GM18517 (cell line): ENCODE results near the gene GGT1.
"Not testable (repeated sequence)": the region's sequence is repeated elsewhere in the genome, so short reads cannot be mapped to it uniquely, and the experiment has no call there.

ENCODE experiments used
- ATAC-seq: cut with Tn5 transposase; IDR thresholded peaks from one replicate; pipeline ENCODE4 v1.9.1; 2021; ENCODE audit warnings: mild to moderate bottlenecking, moderate library complexity; ENCODE audit not compliant: unreplicated experiment

GGT1 gene

DNA sequence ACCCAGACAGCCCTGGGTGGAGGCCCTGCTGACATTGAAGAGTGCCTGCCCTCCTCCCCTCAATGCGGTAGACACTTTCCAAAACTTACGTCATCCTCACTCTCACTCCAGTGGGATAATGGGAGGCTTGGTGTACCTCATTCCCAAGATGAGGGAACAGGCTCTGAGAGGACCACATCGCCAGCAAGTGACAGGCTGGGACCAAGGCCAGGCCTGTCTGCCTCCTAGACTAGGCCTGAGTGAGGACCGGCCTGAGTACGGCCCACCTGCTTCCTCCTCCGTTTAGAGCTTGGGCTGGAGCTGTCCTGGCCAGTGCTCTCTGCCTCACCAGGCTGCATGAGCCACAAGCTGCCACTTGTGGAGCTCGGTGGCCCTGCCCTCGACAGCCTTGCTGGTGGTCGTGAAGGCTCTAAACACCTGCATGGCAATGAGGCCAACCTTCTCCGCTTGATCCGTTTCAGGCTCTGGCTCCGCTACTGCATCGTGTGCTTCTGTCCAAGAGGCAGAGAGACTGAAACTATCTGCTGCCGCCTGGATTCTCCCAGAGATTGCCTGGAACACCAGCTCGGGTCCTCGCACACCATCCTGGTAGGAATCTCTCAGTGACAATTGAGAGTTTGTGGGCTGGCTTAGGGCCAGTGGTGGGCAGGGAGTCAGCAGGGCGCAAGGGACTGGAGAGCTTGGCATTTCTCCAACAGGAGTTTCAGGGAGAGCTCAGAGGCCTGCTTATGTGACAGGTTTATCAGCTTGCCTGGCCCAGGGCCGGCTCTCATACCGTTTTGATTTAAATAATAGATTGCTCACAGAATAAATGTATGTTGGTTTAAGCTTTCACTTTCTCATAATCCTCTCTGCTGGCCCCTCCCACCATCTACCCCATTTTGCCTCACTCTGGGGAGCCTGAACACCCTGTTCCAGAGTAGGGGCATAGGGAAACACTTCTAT lies 19.5 kb upstream of the GGT1 start:
- ATAC-seq: no peak

DNA sequence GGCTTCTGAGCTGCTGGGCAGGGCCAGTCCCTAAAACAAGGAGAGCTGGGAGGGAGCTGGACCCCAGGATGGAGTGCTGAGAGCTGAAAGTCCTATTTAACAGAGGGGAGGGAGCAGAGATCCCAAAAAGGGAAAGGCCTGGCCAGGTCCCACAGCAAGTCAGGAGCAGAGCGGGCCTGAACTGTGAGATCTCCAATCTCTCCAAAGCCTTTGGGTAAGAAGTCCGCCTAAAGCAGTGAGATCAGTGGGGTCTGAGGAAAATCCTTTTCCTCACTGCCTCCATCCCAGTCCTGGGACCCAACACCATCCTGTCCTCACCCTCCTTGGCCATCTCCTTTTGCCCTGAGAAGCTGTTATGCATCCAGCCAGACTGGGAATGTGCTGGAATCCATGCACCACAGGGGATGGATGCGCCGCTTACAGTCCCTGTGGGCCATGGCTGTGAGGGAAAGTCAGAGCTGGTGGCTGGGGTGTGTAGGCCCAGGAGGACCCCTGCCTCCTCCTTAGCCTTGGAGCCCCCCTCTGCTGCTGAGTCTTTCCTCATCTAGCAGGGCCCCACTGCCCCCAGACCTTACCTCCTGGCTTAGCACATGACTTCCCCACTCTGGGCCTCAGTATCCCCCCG lies 18.7 kb upstream of the GGT1 start:
- no peak for ATAC-seq

DNA sequence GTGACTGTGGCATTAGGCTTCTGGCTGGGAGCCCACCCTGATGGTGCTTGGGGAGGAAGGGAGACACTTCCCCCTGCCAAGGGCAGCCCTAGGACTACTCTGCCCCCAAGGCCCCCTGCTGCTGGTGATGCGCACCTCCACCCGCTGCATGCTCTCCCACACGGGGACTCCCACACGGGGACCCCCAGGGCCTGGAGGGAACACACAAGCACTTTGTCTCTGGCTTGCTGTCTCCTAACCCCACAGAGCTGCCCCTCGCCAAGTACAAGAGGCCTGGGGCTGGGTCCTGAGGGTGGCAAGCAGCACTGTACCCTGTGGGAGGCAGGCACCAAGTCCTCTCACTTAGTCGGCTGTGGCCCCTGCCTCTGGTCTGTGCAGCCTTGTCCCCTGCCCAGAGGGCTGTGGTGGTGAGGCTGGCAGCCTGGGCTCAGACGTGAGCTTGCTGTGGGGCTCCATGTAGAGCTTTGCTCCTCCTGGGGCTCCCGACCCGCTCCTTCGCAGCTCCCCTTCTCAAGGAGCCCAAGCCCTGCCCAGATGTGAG lies 18.1 kb upstream of the GGT1 start:
- ATAC-seq: no peak

DNA sequence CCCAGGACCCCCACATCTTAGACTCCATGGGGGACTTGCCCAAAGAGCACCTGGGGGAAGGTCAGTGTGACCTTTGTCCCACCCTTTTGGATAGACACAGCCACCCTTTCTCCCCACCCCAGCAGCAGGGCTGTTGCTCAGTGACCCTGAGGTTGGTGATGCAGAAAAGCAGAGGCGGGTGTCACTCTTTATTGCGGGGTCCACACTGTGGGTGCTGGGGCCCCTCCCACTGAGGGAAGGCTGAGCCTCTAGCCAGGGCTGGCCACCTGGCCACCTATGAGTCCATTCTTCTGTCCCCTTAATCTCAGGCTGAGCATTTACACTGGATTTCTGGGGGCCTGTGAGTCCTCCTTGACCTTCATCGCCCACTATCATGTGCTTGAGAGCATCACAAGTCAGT lies 17.5 kb upstream of the GGT1 start:
- ATAC-seq: no peak

DNA sequence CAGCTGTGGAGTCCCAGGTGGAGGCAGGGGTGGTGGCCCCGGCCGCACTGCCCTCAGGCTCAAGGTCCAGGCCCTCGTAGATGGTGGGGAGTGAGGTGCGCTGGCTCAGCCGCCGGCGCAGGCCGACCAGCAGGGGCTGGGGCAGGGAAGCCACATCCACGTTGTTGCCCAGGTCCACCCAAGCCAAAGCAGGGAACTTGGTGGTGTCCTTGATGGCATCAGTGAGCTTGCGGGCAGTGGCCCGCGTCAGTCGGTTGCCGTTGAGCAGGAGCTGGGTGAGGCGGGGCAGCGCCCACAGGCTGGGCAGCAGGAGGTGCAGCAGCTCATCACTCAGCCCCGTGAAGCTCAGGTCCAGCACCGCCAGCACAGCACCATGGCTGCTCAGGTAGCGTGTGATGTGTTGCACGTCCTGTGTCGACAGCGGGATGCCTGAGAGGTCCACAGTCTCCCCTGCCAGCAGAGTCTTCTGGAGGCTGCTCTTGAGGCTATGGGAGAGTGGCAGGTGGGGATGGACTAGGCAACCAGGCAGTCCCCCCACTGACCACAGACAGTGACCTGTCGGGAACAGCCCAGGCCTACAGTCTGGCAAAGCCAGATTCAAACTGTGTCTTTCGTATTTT lies 17.0 kb upstream of the GGT1 start:
- ATAC-seq: no peak

DNA sequence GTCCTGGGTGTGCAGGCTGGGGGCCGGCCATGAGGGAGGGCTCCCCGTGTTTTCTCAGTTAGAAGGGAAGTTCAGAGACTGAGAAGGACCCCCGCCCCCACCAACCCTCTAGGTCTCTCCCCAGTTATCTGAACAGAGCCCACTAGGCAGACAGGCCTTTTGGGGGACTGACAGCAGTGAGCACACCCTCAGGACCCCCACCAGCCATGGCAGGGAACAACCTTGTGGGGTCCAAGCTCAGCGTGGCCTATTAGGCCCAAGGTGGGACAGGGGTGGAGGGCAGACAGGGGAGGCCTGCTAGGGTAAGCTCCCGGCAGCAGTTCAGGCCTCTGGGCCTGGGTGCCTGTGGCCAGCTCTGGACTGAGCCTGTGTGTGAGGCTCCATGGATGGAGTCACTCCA lies 15.7 kb upstream of the GGT1 start:
- no peak for ATAC-seq

DNA sequence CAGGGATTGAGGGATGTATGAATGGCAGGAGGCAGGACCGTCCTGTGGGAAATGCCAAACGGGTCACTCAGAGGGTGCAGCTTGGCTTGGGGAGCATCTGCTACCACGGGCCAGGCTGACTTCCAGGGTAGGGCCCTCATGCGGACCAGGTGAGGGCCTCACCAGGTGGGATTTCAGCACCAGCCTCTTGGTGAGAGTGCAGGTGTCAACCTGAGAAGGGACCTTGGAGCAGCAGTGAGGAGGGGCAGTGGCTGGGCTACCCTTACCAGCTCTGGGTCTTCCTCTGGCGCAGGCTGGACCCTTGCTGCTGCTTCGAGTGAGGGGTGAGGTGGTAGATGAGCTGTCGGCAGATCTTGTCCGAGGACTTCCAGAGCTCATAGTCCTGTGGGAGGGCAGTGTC lies 15.0 kb upstream of the GGT1 start:
- no peak for ATAC-seq

DNA sequence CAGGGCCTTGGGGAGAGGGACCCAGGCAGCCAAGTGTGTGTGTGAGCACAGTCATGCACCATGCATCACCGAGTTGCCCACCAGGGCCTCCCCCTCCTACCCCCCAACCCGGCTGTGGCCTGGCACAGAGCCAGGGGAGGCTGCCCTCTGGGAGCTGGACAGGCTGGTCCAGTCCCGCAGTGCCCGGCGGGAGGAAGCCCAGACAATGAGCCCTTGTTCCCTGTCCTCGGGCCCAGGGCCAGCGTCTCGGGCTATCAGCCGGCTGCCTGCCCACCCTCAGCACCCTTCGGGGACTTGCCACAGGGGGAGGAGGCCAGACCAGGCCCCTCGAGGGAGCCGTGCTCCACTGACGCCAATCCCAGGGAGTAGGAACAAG lies 14.6 kb upstream of the GGT1 start:
- no peak for ATAC-seq

DNA sequence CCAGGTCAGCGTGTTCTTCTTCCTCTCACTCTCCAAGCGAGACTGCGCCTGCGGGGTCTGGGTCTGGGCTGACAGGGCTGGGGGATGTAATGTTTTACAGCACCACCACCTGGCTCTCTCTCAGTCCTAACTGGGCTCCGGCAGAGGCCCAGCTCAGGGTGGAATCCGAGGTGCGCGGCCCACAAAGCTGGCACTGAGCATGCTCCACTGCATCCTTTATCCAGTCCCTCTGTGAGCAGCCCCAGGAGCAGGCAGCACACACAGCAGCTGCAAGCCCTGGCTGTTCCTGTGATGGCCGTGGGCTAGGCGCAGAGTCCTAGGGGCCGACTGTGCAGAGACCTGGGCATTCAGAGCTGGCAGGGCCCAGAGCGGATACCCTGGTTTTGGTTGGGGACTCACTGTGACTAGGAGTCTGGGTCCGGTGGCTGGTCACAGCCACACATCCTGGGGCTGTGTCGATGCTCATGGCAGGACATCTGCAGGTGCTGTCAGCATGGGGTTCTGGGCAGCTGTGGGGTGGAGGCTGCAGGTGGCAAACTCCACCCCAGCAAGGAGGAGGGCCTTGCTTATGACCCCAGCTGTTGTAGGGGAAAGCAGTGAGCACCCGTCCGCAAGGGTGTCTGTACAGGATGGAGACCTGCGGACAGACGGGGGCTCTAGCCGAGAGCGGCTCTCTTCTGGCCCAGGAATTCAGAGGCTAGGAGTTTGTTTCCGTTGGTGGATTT lies 14.1 kb upstream of the GGT1 start:
- ATAC-seq: no peak

DNA sequence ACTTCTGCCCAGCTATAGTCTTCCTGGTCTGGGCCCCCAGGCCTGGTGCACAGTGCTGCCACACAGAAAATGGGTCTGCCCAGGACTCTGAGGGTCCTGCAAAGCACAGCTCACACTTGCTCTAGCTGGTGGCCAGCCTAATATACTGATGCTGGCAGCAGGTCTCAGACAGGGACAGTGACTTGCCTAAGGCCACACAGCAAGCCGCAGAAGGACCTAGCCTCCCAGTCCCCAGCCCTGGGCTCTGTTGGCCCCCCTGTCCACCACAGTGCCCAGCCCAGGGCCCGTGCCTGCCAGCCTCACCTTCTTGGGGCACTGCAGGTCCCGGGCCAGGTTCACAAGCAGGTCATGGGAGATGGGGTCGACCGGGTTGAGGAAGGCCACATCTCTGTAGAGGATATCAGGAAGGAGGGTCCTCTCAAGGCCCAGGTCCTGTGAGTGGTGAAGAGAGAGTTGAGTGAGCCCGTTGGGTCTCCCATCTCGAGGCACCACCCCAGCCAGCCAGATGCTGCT lies 13.4 kb upstream of the GGT1 start:
- no peak for ATAC-seq

DNA sequence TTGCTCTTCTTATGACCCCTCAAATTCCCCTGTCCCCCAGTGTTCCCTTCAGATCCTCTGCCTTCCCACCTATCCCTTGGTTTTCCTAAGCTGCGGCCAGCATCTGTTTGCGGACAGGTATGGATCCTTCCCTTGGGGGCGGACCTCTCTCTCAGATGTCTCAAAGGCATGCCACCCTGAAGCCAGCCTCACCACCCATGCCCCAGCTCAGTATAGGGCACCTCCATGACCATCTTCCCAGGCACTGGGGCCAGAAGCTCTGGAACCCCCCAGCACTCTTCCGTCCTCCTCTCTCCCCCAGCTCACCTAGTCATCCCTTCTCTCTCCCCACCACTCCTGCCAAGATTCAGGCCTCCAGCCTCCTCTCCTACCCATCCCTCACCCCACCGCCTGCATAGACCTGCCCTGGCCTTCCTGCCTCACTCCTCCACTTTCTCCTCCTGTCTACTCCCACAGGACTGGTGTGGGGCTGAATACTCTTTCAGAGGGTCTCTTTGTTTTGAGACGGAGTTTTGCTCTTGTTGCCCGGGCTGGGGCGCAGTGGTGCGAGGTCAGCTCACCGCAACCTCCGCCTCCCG lies 12.3 kb upstream of the GGT1 start:
- no peak for ATAC-seq

DNA sequence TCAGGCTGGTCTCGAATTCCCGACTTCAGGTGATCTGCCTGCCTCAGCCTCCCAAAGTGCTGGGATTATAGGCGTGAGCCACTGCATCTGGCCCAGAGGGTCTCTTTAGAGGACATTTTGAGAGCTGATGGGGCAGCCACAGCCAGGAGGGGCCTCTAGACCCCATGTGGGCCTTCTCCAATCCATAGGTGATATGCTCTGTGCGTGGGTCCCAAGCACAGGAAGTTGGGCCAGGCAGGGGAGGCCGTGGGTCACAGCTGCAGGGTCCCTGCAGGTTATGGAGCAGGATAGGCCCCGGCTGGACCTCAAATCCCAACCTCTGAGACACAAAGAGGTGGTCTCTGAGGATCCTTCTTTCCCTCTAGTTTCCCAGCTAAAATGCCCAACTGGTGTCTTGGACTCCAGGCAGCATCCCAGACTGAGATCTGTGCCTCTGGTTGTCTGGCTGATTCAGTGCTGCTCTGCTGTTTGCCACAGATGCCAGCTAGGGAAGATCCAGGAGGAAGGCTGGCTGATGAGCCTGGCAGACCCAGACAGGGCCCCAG lies 11.6 kb upstream of the GGT1 start:
- ATAC-seq: no peak

DNA sequence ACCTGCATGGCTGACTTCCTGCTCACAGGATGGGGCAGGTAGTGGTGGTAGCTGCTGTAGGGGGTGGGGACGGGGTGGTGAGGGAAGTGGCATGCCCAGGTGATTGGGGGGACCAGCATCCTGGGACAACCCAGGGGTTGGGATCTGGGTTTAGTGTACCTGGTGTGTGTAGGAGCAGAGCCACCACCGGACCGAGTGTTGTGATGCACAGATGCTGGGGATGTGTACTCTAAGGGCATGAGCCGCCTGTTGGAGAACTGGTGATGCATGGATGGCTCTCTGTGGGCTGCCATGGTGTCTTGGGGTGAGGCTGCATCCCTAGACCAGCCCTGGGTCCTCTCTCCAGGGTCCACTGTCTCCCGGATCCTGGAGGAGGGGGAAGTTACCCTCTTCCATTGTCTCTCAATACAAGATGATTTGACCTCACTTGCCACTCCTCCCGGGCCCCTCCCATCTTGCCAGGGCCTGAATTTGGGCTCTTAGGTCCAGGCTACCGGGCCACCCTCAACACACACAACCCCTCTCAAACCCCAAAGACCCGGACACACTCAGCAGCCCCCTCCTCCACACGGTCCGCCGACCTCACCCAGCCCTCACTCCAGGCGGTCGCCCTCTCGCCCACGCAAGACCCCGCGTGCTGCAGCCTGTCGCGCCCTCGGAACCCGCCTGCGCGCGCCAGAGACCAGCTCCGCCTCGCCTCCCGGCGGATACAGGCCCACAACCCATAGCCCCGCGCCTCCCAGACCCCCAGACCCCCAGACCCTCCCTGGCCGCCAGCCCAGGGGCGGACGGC lies 10.7 kb upstream of the GGT1 start:
- ATAC-seq: no peak

DNA sequence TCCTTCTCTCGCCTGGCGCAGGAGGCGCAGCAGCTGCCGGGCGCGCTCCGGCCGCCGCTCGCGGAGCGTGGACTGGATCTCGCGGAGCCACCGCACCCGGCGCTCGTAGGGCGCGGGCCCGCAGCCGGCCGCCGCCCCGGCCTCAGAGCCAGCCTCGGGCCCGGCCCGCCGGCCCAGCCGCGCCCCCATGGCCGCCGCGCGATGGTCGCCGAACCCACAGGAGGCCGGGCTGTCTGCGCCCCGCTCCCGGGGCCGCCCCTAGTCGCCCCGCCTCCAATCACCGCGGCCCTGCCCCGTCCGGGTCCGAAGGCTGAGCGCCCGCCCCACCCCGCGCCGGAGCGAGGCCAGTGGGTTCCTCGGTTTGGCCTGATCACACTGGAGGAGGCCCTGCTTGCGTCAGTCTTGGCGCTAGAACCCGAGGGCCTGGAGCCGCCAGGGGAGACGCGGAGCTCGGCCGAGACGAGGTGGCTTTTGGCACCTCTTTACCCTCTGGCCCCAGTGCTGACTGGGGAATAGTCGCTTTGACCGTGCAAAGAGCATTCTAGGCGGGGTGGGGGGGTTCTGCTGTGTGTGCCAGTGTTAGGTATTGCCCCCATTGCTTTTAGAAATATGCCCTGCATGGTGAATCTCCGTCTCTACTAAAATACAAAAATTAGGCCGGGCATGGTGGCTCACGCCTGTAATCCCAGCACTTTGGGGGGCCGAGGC lies 10.0 kb upstream of the GGT1 start, which contains the start of gene LRRC75B:
LRRC75B (minus strand) TSS at position 223 of the 708 bp plus-strand sequence; CDS start at position 189, 34 bp downstream.
- ATAC-seq: no peak

DNA sequence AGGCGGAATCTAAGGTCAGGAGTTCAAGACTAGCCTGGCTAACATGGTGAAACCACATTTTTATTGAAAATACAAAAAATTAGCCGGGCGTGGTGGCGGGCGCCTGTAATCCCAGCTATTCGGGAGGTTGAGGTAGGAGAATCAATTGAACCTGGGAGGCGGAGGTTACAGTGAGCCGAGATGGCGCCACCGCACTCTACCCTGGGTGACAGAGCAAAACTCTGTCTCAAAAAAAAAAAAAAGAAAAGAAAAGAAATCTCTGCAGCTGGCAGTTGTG lies 9.5 kb upstream of the GGT1 start:
- not testable (repeated sequence) for ATAC-seq

DNA sequence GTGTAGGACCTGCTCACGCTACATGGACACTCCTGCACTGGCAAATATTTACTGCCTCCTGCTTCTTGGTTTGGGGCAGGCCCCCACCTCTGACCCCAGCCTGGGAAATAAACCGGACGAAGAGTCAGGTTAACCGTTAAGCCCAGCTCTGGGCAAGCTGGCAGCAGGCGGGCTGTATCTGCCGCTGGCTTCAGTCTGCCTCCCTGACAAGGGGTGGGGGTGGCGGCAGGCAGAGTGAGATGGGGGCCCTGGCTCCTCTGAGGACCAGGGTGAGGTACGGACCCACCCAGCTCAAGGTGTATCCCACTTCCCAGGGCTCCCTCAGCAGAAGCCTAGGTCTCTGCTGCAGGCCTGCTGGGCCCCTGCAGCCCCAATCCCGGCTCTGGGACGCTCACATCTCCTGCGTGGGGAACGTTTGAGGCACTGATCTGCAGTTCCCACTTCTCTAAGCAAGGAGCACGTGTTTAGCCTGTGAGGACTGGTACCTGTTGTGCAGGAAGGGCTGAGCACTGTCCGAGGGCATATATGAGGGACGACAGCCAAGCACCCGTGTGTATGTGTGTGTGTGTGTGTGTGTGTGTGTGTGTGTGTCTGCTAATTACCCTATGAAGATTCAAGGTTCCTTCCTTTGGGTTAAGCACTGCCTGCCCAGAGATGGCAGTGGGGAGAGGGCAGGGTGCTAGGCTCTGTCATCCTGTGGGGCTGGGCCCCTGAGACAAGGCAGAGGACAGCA lies 9.0 kb upstream of the GGT1 start:
- no peak for ATAC-seq

DNA sequence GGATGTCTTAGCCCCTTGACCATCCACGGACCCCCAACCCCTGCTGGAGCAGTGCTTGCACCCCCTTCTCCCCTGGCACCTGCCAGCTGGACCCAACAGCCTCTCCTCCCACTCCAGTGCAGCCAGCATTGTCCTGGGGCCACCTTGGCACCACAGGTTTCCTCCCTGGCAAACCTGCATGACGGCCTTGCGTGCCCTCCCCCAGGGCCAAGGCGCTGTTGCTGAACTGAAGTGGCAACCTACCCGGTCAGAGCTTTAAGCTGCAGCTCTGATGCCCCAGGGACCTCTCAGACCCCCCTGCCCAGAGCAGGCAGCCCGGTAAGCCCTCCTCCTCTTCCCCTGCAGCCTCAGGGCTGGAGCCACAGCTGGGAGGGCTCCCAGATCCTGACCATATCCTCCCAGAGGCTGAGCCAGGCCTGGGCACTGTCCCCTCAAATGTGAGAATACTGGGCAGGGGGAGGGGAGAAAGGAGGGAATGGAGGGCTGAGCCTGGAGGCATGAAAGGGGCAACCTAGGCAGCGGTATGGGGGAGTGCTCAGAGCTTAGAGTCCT lies 8.3 kb upstream of the GGT1 start:
- no peak for ATAC-seq

DNA sequence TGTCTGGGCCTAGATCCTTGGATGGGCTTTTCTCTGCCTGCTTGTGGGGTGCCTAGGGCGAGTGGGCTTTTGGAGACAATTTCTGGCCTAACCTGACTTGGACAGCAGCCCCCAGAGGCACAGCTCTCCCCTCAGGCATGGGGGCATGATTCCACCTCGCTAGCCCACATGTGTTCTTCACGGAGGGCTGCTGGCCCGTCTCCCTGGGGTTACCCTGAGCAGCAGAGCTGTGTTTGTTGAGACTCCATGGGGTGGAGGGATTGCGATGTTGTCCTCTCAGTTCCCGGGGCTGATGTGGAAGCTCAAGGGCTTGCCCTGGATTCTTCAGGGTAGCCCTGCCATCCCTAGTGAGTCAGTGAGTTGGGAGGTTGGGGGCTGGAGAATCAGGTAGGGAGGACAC lies 7.8 kb upstream of the GGT1 start:
- ATAC-seq: no peak
